NCI-H82 treated with DMSO at 0.1 percent for 48 hours (cell line): Measurements from ENCODE around the gene PELI2.
"Not testable (repeated sequence)": the region's sequence is repeated elsewhere in the genome, so short reads cannot be mapped to it uniquely, and the experiment has no call there.

Experiments used
- DNase-seq: peaks from one replicate; lab custom pipeline; 2025; ENCODE audit not compliant: unreplicated experiment; lab: John Stamatoyannopoulos, UW

Gene PELI2

DNA sequence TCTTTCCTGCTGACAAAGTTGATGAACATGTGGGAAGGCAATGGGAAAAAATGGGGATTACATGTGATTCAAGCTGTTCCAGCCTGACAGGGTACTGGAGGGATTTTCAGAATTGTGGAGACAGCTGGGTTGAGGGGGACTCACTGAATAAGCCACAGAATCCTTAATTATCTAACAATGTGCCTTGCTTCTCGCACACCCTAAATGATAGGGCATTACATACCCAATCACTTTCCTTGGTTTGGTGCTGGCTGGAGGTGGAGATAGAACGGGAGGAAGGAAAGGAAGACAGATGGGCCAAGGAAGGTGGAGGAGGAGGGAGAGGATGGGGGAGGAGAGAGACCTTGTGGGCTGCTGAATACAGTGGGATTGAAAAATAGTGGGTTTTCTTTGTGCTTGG, 20.7 kb downstream of the PELI2 start:
- DNase-seq: peak; percentile 100

DNA sequence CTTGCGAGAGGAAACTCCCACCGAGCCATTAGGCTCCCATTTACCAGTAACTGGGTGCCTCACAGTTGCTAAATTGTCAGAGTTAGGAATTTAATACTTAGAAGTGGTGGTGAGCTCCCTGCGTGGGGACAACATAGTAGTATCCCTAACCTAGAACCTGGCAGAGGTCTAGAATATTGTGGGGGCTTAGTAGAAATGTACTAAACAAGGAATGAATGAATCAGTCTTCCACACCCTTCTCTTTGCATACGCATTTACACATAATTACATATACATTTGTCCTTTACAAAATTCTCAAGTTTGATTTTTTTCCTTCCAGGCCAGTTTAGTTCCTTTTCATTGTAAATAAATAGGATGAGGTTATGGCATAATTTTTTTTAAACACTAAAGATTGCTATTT, 24.1 kb downstream of the PELI2 start:
- DNase-seq: no peak

DNA sequence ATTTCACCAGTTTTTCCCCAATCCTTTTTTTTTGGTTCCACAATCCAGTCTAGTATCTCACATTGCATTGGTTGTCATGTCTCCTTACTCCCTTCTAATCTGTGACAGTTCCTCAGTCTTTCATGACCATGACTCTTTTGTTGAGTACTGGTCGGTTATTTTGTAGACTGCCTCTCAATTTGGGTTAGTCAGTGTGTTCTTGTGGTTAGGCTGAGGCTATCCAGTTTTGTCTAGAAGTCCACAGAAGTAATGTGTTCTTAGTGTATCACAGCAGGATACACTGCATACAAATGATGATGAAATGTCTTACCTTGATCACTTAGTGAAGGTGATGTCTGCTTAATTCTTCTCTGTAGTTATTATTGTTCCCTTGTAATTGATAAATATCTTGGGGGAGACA, 24.8 kb downstream of the PELI2 start:
- no peak for DNase-seq

- DNase-seq: peak; percentile 92
Observed at GRCh38 chr14:56144176-56144575, 26.0 kb downstream of the PELI2 start.

- no peak for DNase-seq
Observed at GRCh38 chr14:56145181-56145769, 27.1 kb downstream of the PELI2 start.

GRCh38 chr14:56145965-56146364, 27.8 kb downstream of the PELI2 start:
- no peak for DNase-seq

- no peak for DNase-seq
Observed at GRCh38 chr14:56147449-56147848, 29.2 kb downstream of the PELI2 start.

DNA sequence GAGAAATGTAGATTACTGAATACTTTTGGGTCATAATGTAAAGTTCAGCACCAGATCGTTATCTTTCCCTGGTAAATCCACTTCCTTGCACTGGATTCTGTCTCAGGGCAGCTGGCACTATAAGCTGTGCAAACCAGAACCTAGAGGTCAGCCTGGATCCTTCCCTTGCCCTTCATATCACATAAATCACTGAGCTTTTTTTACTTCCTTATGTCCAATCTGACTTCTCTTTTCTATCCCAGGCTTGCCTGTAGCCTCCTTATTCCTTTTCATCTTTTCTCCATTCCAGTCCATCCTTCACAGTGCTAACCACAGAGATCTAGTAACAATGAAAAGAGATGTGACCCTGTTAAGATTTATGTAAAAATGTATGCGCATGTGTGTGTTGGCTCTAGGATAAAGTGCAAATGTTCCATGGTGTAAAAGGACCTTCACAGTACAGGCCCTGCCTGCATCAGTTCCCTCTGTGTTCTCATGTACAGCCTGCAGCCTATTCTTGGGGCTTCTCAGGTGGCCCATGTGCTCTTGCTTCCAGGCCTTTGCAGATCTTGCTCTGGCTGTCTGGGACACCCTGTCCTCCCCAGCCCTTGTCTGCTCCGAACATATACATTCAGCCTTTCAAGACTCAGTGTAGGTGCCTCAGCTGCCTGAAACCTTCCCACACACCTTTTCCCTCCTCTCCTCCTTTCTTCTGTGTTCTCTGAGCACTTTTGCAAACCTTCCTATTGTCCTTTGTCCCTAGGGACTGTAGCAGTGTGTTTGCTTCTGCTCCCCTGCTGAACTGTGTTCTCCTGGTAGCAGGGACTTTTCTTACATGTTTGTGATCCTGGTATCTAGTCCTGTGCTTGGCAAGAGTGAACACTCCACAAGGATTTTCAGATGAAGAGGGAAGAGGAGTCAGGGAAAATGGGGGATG, 30.0 kb downstream of the PELI2 start:
- no peak for DNase-seq

GRCh38 chr14:56149151-56149550, 30.9 kb downstream of the PELI2 start:
- no peak for DNase-seq

GRCh38 chr14:56149995-56150394, 31.8 kb downstream of the PELI2 start:
- DNase-seq: peak; percentile 71

DNA sequence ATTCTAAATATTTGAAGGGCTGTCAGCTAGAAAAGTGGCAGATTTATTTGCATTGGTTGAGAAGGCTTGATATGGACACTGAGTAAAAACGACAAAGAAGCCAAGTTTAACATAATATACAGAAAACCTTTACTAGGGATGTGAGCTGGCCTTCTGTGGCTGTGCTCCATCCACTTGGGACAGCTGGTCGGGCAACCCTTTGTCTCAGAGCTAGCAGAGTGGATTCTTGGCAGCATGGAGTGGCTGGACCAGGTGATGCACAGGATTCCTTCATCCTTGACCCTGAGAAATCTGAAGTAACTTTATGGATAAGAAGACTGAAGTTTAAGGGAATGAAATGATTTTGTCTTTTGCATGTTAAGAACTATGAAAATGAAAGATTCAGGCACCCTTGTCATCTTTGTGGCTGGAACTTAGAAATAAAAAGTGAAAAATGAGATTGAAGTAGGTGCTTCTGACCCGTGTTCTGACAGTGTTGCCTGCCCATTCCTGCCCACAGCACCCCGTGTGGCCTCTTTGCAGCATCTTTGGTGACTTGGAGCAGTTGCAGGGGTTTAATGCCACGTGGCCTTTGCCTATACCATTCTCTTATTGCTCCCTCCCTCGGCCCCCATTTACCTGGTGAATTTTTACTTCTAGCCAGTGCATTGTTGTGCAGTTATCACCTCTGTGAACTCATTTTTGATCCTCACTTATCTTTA, 32.6 kb downstream of the PELI2 start:
- no peak for DNase-seq

DNA sequence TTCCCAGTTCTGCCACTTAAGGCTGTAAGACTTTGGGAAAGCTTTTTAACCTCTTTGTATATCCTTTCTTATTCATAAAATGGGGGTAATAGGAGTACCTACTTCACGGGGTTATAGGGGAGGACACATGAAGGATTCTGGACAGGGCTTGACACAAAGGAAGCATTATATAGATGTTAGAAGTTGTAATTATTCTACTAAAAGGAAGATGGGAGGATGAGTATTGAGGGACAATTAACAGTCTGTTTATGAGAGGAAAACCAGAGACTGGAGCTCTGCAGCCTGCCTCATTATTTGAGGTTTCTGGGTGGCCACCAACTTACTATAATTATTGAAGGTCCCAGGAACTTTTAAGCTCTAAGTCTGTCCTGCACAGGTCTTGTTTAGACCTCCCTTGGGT, 34.0 kb downstream of the PELI2 start:
- DNase-seq: no peak

GRCh38 chr14:56153267-56153666, 35.1 kb downstream of the PELI2 start:
- DNase-seq: no peak

GRCh38 chr14:56154321-56154720, 36.1 kb downstream of the PELI2 start:
- no peak for DNase-seq

GRCh38 chr14:56156096-56156495, 37.9 kb downstream of the PELI2 start:
- DNase-seq: no peak

GRCh38 chr14:56159066-56159465, 40.9 kb downstream of the PELI2 start:
- no peak for DNase-seq

GRCh38 chr14:56160088-56160487, 41.9 kb downstream of the PELI2 start:
- peak; percentile 94 for DNase-seq

DNA sequence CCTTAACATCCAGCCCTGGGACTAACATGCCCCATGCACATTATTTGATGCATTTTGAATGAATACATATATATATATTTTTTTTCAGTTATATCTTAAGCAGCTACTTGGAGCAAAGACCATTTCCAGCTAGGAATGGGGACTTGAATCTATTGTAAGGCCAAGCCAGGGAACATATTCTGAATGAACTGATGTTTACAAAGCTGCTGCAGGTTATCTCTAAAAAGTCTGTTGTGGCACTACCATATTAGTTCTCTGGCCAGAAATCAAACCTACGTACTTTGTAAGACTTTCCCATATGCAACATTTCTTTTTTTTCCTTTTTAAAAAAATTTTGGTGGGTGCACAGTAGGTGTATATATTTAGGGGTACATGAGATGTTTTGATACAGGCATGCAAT, 43.4 kb downstream of the PELI2 start:
- no peak for DNase-seq

- no peak for DNase-seq
Observed at GRCh38 chr14:56162476-56162875, 44.3 kb downstream of the PELI2 start.

- DNase-seq: not testable (repeated sequence)
Observed at GRCh38 chr14:56166579-56166978, 48.4 kb downstream of the PELI2 start.

GRCh38 chr14:56168007-56168616, 49.9 kb downstream of the PELI2 start:
- DNase-seq: no peak
